Tibial artery (tissue), 4 donors: ENCODE data around the gene ATXN10.

Source experiments
- DNase-seq, 2 donors: peaks; one replicate each; pipeline ENCODE4 v3.0.0-alpha.2; 2019
- H3K27ac ChIP-seq, 2 donors: fragments of 200-600 bp; sonication (generic) in 1 of 2; 1 replicate in 1 of 2; 2 replicates in 1 of 2; pipeline ENCODE4 v1.5.1; 2018 to 2019; ENCODE audit warnings: mild to moderate bottlenecking in 1 of 2
- H3K27me3 ChIP-seq, 2 donors: fragments of 200-600 bp; sonication (generic) in 1 of 2; one replicate each; pipeline versions ENCODE4 v1.5.1 to v1.6.0; 2016 to 2019
- H3K36me3 ChIP-seq, 3 donors: fragments of 200-600 bp; sonication (generic) in 2 of 3; one replicate each; pipeline ENCODE4 v1.5.1; 2016 to 2019; ENCODE audit warnings: mild to moderate bottlenecking in 2 of 3
- H3K4me1 ChIP-seq, 4 donors: fragments of 200-600 bp; sonication (generic) in 2 of 4; 1 replicate in 3 of 4; 2 replicates in 1 of 4; pipeline ENCODE4 v1.5.1; 2016 to 2019
- H3K4me3 ChIP-seq, 2 donors: fragments of 200-600 bp; sonication (generic) in 1 of 2; 1 replicate in 1 of 2; 2 replicates in 1 of 2; pipeline ENCODE4 v1.5.1; 2018 to 2019; ENCODE audit warnings: mild to moderate bottlenecking in 2 of 2
- H3K9me3 ChIP-seq, 3 donors: fragments of 200-600 bp; sonication (generic) in 1 of 3; one replicate each; pipeline ENCODE4 v1.5.1; 2016 to 2019
- intact Hi-C: fragments of 100-400 bp; cut with DNase I; formaldehyde crosslinking; loops from one replicate; pipeline ENCODE4 v1.15.0; 2023; ENCODE audit warnings: low total_unique reads
- TF ChIP-seq, protein P1 (sequence below), 2 experiments: fragments of 200-600 bp in 1 of 2; fragments of 450-650 bp in 1 of 2; IDR thresholded peaks; one replicate each; pipeline ENCODE4 v1.5.1; 2017 to 2019; ENCODE audit warnings: antibody characterized with exemption in 2 of 2, mild to moderate bottlenecking in 1 of 2, moderate library complexity in 1 of 2

The ATXN10 gene

DNA sequence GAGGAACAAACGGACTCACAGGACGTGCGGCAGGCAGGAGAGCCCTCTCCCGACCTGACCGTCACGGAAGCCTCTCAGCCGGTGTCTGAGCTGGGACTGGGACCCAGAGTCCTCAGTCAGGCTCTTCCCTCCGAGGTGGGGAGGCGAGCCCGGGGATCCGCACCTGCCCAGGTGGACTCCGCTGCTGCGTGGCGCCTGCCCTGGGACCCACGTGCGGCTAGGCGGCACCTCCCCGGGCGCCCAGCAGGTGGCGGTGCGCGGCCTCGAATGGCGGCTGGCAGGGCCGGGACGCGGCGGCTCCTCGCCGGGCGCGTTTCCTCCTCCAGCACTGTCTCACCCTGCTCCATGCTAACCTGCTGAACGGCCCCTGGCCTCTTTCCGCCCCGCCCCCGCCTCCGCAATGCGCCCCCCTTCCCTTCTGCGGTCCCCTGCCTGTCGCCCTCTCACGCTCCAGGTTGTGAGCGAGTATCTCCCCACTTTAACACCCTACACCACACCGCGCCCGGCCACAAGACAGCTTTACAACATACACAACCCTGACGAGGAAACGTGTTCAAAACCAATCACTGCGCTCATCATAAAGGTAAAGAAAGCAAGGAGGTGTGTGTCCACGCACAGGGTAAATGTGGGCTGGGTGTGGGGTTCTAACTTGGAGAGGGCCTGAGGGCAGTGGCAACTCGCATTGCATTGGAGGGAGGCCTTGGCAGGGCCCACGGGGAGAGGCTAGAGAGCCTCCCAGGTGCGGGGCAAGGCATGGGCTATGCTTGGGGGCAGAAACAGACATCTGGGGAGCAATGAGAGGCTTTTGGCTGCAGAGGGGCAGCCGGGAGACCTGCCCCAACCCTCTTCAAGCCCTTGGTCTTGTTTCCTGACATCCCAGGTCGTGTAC, 25.9 kb upstream of the ATXN10 start:
- Histone ChIP-seq H3K27me3 (peaks cover 0 to 68% of the 10 kb centered on the region in 2 donors), H3K27ac (no peak overlapping the region), H3K9me3 (no peaks in the 10 kb centered on the region), H3K36me3 (no peaks in the 10 kb centered on the region), H3K4me3 (no peak overlapping the region), H3K4me1 (peaks cover 0 to 7% (median 3%) of the 10 kb centered on the region in 4 donors)
- intact Hi-C loops, result no loop called here
- TF ChIP-seq, protein P1, sequence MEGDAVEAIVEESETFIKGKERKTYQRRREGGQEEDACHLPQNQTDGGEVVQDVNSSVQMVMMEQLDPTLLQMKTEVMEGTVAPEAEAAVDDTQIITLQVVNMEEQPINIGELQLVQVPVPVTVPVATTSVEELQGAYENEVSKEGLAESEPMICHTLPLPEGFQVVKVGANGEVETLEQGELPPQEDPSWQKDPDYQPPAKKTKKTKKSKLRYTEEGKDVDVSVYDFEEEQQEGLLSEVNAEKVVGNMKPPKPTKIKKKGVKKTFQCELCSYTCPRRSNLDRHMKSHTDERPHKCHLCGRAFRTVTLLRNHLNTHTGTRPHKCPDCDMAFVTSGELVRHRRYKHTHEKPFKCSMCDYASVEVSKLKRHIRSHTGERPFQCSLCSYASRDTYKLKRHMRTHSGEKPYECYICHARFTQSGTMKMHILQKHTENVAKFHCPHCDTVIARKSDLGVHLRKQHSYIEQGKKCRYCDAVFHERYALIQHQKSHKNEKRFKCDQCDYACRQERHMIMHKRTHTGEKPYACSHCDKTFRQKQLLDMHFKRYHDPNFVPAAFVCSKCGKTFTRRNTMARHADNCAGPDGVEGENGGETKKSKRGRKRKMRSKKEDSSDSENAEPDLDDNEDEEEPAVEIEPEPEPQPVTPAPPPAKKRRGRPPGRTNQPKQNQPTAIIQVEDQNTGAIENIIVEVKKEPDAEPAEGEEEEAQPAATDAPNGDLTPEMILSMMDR (IDR thresholded peaks at IDR 0.05), result peak; percentile 91 to 97
- peak; percentile 52 to 81 for DNase-seq

DNA sequence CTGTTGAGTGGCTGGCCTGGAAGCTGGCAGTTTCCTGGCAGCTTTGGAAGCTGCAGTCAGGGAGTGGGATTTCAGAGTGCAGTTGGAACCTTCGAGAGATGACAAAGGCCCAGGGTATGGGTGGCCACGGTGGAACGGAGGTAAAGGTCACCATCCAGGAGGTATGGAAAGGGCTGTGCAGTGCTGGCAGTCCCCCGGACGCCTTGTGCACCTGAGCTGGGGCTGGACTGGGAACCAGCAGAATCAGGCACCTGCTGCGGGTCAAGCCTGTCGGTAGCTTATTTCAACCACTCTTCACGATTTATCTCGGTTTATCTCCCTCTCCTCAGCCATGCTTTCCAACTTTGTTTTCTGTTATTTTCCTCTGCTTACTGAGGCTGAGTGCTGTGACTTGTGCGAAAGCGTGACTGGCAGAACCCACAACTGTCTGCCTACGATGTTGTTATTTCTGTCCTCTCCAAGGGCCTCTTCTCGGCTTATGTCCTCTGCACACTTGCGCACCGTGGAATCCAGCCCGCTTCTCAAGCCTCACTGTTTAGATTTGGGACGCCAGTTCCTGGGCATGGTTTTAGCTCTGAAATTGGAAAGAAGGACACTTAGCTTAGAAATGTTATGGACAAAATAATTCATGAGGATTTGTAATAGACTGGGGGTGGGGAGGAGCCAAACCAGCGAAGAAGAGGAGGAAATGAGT, 24.0 kb upstream of the ATXN10 start:
- peak in 1 of 2 donors; percentile 61 for DNase-seq
- no peak overlapping the region for H3K4me3 ChIP-seq
- H3K4me1 ChIP-seq, result peaks cover 0 to 7% (median 3%) of the 10 kb centered on the region in 4 donors
- H3K27me3 ChIP-seq, result peaks cover 0 to 65% of the 10 kb centered on the region in 2 donors
- no peaks in the 10 kb centered on the region for H3K36me3 ChIP-seq
- TF ChIP-seq, protein P1 (IDR thresholded peaks at IDR 0.05), result no peak
- no peak overlapping the region for H3K27ac ChIP-seq
- H3K9me3 ChIP-seq, result no peaks in the 10 kb centered on the region
- intact Hi-C loops, result no loop called here

DNA sequence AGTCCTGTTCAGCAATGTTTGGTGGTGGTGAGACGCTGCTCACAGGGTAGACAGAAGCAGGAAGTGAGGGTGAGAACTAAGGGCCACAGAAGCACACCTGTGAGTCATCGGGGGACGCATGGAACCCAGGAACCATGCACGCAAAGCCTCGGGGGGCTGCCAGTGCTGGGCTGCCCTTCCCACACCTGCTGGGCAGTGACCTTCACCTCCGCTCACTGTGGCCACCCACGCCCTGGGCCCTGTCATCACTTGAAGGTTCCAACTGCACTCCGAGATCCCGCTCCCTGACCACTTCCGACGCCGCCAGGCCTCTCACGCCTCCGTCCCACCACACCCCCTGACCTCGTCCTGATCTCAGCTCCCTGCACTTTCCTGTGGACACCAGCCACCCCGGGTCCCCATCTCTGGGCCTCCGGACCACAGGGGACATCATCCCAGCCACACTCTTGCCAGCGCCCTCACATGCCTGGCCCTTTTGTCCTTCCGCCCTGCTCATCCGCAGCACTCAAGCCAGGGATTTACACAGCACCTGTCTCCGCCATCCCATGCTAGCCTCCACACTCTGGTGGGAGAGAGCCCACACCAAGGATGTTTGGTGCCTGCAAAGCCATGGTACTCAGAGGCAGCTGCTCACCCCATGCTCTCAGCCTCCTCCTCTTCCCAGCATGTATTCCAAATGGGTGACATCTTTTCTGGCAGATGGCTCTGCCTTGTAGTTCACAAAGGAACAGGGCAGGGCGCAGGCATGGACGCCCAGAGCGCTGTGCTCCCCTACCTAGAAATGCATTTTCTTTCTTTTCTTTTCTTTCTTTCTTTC, 23.1 kb upstream of the ATXN10 start:
- H3K9me3 ChIP-seq, result no peaks in the 10 kb centered on the region
- intact Hi-C loops, result no loop called here

DNA sequence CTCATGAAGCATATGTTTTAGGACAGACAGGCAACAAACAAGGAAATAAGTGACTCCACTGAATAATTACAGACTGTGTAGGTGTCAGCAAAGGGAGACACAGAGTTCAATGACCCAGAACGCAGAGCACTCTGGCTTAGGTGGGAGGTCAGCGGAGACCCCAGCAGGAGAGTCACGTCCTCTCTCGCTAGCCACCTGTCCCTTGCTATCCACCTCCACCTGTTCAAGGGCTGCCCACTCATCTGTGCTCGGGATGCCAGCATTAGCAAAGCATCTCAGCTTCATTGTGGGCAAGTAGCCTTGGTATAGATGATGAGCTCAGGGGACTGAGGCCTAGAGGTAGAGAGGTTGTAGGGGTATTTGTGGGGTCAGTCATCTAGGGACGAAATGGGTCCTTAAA, 21.8 kb upstream of the ATXN10 start:
- intact Hi-C loops, result no loop called here
- Histone ChIP-seq H3K9me3 (no peaks in the 10 kb centered on the region), H3K27ac (no peak overlapping the region), H3K4me3 (no peak overlapping the region), H3K27me3 (peaks cover 0 to 52% of the 10 kb centered on the region in 2 donors), H3K4me1 (peaks cover 0 to 7% (median 3%) of the 10 kb centered on the region in 4 donors), H3K36me3 (no peaks in the 10 kb centered on the region)
- TF ChIP-seq, protein P1 (IDR thresholded peaks at IDR 0.05), result no peak
- DNase-seq, result no peak

More for the DNA sequence above, 23.1 kb upstream of the ATXN10 start:
- H3K4me3 ChIP-seq, result no peak overlapping the region
- no peaks in the 10 kb centered on the region for H3K36me3 ChIP-seq
- peaks cover 0 to 7% (median 3%) of the 10 kb centered on the region in 4 donors for H3K4me1 ChIP-seq
- H3K27me3 ChIP-seq, result peaks cover 0 to 65% of the 10 kb centered on the region in 2 donors
- TF ChIP-seq, protein P1 (IDR thresholded peaks at IDR 0.05), result no peak
- DNase-seq, result peak in 1 of 2 donors; percentile 58
- no peak overlapping the region for H3K27ac ChIP-seq

DNA sequence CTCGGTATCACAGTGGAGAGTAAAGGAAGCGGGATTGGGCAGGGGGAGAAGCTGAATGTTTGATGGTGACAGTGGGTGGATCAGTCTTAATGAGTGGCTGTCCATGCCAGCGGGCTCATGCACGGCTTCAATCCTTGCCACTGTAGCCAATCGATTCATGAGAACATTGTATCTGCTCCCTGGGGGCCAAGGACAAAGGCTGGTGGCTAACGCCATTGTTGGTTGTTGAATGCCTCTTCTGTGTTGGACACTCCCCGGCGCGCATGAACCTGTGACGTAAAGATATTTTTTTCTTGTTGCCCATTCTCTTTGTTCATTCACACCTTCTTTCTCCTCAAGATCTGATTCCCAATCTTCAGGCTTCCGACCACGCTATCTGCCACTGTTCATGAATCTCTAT, 20.9 kb upstream of the ATXN10 start:
- peaks cover 0 to 2% (median under 1%) of the 10 kb centered on the region in 4 donors for H3K4me1 ChIP-seq
- no peak overlapping the region for H3K4me3 ChIP-seq
- intact Hi-C loops, result no loop called here
- H3K27me3 ChIP-seq, result peaks cover 0 to 43% of the 10 kb centered on the region in 2 donors
- TF ChIP-seq, protein P1 (IDR thresholded peaks at IDR 0.05), result no peak
- DNase-seq, result no peak
- no peaks in the 10 kb centered on the region for H3K9me3 ChIP-seq
- H3K27ac ChIP-seq, result no peak overlapping the region
- H3K36me3 ChIP-seq, result no peaks in the 10 kb centered on the region
